ENCODE data around the gene RAF1. TPM values are rescaled to one million over a fixed set of nuclear protein-coding genes. Genes with fewer than 3 reads are reported as not detected.

Gene RAF1
- total and polyA plus RNA-seq, 10 donors: 31.6 to 153 (median 110) TPM

GRCh38 chr3:12566976-12567375 lies 96.9 kb downstream of the RAF1 start:
- peaks cover 0 to 14% (median 4%) of the 10 kb centered on the region in 6 donors for H3K4me1 ChIP-seq
- H3K27ac ChIP-seq: no peak overlapping the region
- intact Hi-C loops (cut with DNase I; ENCODE audit: low total_unique reads): no loop called here
- TF ChIP-seq POLR2AphosphoS5 (IDR thresholded peaks at IDR 0.05) (no peak), POLR2A (IDR thresholded peaks at IDR 0.05) (no peak), CTCF (IDR thresholded peaks at IDR 0.05 in 8 of 11, conservative IDR thresholded peaks at IDR 0.05 in 3 of 11) (no peak)
- peaks cover 4 to 48% (median 29%) of the 10 kb centered on the region in 6 donors for H3K36me3 ChIP-seq
- DNase-seq: no peak
- peaks cover 7 to 25% (median 19%) of the 10 kb centered on the region in 8 donors for H3K9me3 ChIP-seq
- H3K27me3 ChIP-seq (replicated peaks in 1 of 7): no peaks in the 10 kb centered on the region
- no peak overlapping the region for H3K4me3 ChIP-seq

GRCh38 chr3:12562451-12562850 lies 101.5 kb downstream of the RAF1 start:
- Histone ChIP-seq H3K36me3 (peaks cover 0 to 15% (median 0%) of the 10 kb centered on the region in 6 donors), H3K4me1 (peaks cover 9 to 59% (median 45%) of the 10 kb centered on the region in 6 donors), H3K27ac (no peak overlapping the region), H3K27me3 (replicated peaks in 1 of 7) (no peaks in the 10 kb centered on the region), H3K4me3 (no peak overlapping the region), H3K9me3 (peaks cover 7 to 25% (median 19%) of the 10 kb centered on the region in 8 donors)
- WGBS, 5 donors: 72 to 96% (median 81%) methylated on average over 1 of the region's 1 CpG
- intact Hi-C loops (cut with DNase I; ENCODE audit: low total_unique reads): no loop called here
- TF ChIP-seq POLR2AphosphoS5 (IDR thresholded peaks at IDR 0.05) (no peak), POLR2A (IDR thresholded peaks at IDR 0.05) (no peak), CTCF (IDR thresholded peaks at IDR 0.05 in 8 of 11, conservative IDR thresholded peaks at IDR 0.05 in 3 of 11) (no peak)
- DNase-seq: no peak

GRCh38 chr3:12561397-12561796 lies 102.5 kb downstream of the RAF1 start:
- no peaks in the 10 kb centered on the region for H3K27me3 ChIP-seq (replicated peaks in 1 of 7)
- H3K27ac ChIP-seq: no peak overlapping the region
- no peak overlapping the region for H3K4me3 ChIP-seq
- no peak for DNase-seq
- H3K4me1 ChIP-seq: peaks cover 9 to 62% (median 46%) of the 10 kb centered on the region in 6 donors
- TF ChIP-seq CTCF (IDR thresholded peaks at IDR 0.05 in 8 of 11, conservative IDR thresholded peaks at IDR 0.05 in 3 of 11) (no peak), POLR2A (IDR thresholded peaks at IDR 0.05) (no peak), POLR2AphosphoS5 (IDR thresholded peaks at IDR 0.05) (no peak)
- 80 to 89% (median 85%) methylated on average over 2 of the region's 2 CpGs for WGBS, 5 donors
- H3K9me3 ChIP-seq: peaks cover 6 to 16% (median 10%) of the 10 kb centered on the region in 8 donors
- peaks cover 0 to 9% (median 0%) of the 10 kb centered on the region in 6 donors for H3K36me3 ChIP-seq
- intact Hi-C loops (cut with DNase I; ENCODE audit: low total_unique reads): no loop called here

- Histone ChIP-seq H3K27ac (no peak overlapping the region), H3K36me3 (peaks cover 0 to 5% (median 0%) of the 10 kb centered on the region in 6 donors), H3K27me3 (replicated peaks in 1 of 7) (peaks cover 0 to 6% (median 0%) of the 10 kb centered on the region in 7 donors), H3K4me3 (no peak overlapping the region), H3K4me1 (peaks cover 9 to 70% (median 51%) of the 10 kb centered on the region in 6 donors), H3K9me3 (peaks cover 0 to 9% (median 3%) of the 10 kb centered on the region in 8 donors)
- intact Hi-C loops (cut with DNase I; ENCODE audit: low total_unique reads): no loop called here
- DNase-seq: no peak
- 74 to 89% (median 77%) methylated on average over 5 of the region's 5 CpGs for WGBS, 5 donors
- no peak for TF ChIP-seq CTCF (IDR thresholded peaks at IDR 0.05 in 8 of 11, conservative IDR thresholded peaks at IDR 0.05 in 3 of 11)
- TF ChIP-seq POLR2AphosphoS5 (IDR thresholded peaks at IDR 0.05): no peak
- TF ChIP-seq POLR2A (IDR thresholded peaks at IDR 0.05): no peak
These were observed 103.3 kb downstream of the RAF1 start for GRCh38 chr3:12560505-12561190.

Data from spleen (tissue), 11 donors.